ENCODE results near the gene NOX5. TPM values are rescaled to one million over a fixed set of nuclear protein-coding genes. Genes with fewer than 3 reads are reported as not detected.

Gene NOX5
- total RNA-seq, 1 donor from 2014 or later, result 0.14 TPM

GRCh38 chr15:69099941-69100340, 85.4 kb downstream of the NOX5 start:
- H3K4me3 ChIP-seq, result no peak overlapping the region
- no peaks in the 10 kb centered on the region for H3K9me3 ChIP-seq
- DNase-seq (no peak), ATAC-seq (no peak)
- H3K36me3 ChIP-seq, result no peaks in the 10 kb centered on the region
- intact Hi-C loops (cut with DNase I), result no loop called here
- H3K4me1 ChIP-seq, result no peaks in the 10 kb centered on the region
- no peak overlapping the region for H3K27ac ChIP-seq
- no peak for TF ChIP-seq CTCF (IDR thresholded peaks at IDR 0.05)
- no peaks in the 10 kb centered on the region for H3K27me3 ChIP-seq

DNA sequence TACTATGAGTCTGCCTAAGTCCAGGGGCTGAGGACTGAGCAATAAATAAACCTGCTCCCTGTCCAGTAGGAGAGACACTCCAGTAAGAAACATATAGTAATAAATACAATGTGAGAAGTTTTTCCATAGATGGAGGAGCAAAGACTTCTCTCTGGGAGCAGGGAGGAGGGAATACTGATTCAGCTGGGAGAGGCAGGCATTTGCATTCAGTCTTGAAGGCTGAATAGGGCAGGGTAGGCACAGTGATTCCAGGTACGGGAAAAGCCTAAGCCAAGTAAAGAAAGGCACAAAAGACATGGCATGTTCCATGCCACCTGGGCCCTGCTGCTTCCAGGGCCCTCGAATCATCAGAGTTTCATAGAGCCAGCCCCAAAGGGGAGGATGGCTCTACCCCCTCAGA, 86.3 kb downstream of the NOX5 start:
- no peak for TF ChIP-seq CTCF (IDR thresholded peaks at IDR 0.05)
- intact Hi-C loops (cut with DNase I), result no loop called here
- ATAC-seq (no peak), DNase-seq (no peak)
- Histone ChIP-seq H3K36me3 (no peaks in the 10 kb centered on the region), H3K27me3 (no peaks in the 10 kb centered on the region), H3K4me1 (no peaks in the 10 kb centered on the region), H3K4me3 (no peak overlapping the region), H3K27ac (no peak overlapping the region), H3K9me3 (no peaks in the 10 kb centered on the region)

DNA sequence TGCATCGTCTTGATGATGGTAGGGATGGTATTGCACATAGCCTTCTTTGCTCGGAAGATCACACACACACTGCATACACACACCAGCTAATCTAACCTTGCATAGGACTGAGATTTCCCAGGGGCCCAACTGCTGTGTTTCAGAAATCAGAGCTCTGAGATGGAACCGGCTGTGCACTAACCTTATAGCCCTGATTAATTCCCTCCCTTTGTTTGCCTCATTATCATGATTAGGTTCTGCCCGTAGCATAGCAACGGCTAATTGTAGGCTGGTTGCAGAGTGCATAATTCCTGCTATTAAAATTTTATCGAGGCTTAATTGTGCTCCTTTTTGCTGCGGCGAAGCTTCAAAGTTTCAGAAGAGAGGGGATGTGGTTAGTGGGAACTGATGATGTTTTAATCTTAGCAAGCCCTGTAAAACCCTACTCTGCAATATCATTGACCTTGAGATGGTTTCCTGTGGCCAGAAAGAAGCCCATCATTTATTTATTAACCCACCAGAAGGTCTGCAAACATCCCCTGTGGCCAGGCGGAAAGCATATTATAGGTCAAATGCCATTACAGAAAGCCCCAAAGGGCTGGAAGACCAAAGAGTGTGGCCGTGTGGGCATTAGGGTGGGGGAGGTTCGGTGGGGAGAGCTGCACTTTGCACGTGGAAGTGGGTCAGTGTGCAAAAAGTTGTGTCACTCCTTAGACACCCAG, 89.7 kb downstream of the NOX5 start:
- H3K4me3 ChIP-seq, result no peak overlapping the region
- TF ChIP-seq CTCF (IDR thresholded peaks at IDR 0.05), result no peak
- H3K4me1 ChIP-seq, result no peaks in the 10 kb centered on the region
- intact Hi-C loops (cut with DNase I), result no loop called here
- DNase-seq (no peak), ATAC-seq (no peak)
- no peaks in the 10 kb centered on the region for H3K27me3 ChIP-seq
- no peaks in the 10 kb centered on the region for H3K9me3 ChIP-seq
- H3K36me3 ChIP-seq, result no peaks in the 10 kb centered on the region
- H3K27ac ChIP-seq, result no peak overlapping the region

DNA sequence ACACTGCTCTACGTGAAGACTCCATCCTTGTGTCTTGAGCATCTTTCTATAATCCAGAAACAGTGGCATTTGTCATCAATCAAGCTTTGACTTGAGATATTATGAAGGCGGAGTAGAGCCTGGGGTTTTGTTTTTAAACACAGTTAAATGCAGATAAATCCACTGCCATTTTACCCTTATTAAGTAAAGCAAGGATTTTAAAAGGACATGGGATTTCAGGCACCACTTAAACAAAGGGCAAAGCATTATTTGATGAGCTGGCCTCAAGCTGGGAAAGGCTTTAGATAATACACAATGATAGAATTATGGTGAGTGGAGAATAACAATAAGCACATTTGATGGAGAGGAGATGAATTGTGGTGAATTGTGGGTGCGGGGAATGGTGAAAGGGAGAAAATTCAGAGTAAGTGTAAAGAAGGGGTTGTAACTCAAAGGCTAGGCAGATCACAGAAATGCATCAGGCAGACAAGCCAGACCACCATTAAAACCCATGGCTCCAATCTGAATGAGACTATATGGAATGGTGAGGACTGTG, 91.0 kb downstream of the NOX5 start:
- Histone ChIP-seq H3K4me1 (no peaks in the 10 kb centered on the region), H3K4me3 (no peak overlapping the region), H3K27me3 (no peaks in the 10 kb centered on the region), H3K27ac (no peak overlapping the region), H3K9me3 (no peaks in the 10 kb centered on the region), H3K36me3 (no peaks in the 10 kb centered on the region)
- TF ChIP-seq CTCF (IDR thresholded peaks at IDR 0.05), result no peak
- DNase-seq (no peak), ATAC-seq (no peak)
- intact Hi-C loops (cut with DNase I), result no loop called here

DNA sequence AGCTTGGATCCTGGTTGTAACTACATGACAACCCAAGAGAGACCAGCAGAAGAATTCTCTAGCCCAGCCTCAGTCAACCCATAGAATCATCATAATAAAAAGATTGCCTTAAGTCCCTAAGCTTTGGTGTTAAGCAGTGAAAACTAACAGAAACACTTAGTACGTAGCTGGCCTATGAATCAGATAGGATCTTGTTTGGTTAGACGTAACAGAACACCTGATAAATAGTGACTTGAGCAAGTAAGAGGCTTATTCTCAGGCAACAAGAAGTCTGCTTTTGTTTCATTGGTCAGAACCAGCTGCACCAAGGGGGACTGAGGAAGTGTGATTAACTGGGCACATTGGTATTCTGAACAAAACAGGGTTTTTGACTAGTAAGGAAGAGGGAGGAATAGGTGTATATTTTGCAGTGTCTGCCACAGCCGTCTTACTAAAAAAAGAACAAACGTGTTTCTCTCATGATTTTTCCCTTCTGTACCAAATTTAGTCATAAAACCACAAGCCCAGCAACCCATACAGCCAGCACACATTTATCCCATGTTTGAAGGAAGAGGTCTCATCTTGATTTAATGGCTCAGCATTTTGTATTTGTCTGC, 92.6 kb downstream of the NOX5 start:
- ATAC-seq (no peak), DNase-seq (no peak)
- no peaks in the 10 kb centered on the region for H3K27me3 ChIP-seq
- no peaks in the 10 kb centered on the region for H3K9me3 ChIP-seq
- no peak for TF ChIP-seq CTCF (IDR thresholded peaks at IDR 0.05)
- H3K4me1 ChIP-seq, result no peaks in the 10 kb centered on the region
- H3K36me3 ChIP-seq, result no peaks in the 10 kb centered on the region
- H3K27ac ChIP-seq, result no peak overlapping the region
- intact Hi-C loops (cut with DNase I), result no loop called here
- H3K4me3 ChIP-seq, result no peak overlapping the region

Other genes with a start within 250 kb of the NOX5 start
- 114 TPM for gene ANP32A, start 193.8 kb upstream of the NOX5 start, total RNA-seq
- gene SPESP1, start 84.2 kb upstream of the NOX5 start, total RNA-seq, result 1.2 TPM
- 23.8 TPM for gene GLCE, start 145.9 kb downstream of the NOX5 start, total RNA-seq